ENCODE results near the gene MRPL28.

MRPL28 gene

GRCh38 chr16:324201-324450, 46.2 kb downstream of the MRPL28 start:
- DNase-seq (ENCODE audit: low read depth, low spot score), result no peak
- no peak overlapping the region for H3K27ac ChIP-seq (ENCODE audit: low read length)
- H3K4me1 ChIP-seq (ENCODE audit: control insufficient read depth, insufficient read depth, low read length), result no peaks in the 10 kb centered on the region

GRCh38 chr16:322476-323143, 47.7 kb downstream of the MRPL28 start:
- WGBS (ENCODE audit: insufficient coverage, insufficient read length), result no CpG with 5 or more reads among the region's 13 CpGs
- Histone ChIP-seq H3K27me3 (ENCODE audit: control insufficient read depth, insufficient read depth, low read length) (no peaks in the 10 kb centered on the region), H3K27ac (ENCODE audit: low read length) (no peak overlapping the region)

More at GRCh38 chr16:324201-324450, 46.2 kb downstream of the MRPL28 start:
- no peaks in the 10 kb centered on the region for H3K36me3 ChIP-seq (ENCODE audit: control insufficient read depth, insufficient read depth, low read length)
- H3K27me3 ChIP-seq (ENCODE audit: control insufficient read depth, insufficient read depth, low read length), result no peaks in the 10 kb centered on the region
- H3K9me3 ChIP-seq (ENCODE audit: control insufficient read depth, insufficient read depth, low read length), result no peaks in the 10 kb centered on the region
- WGBS (ENCODE audit: insufficient coverage, insufficient read length), result no CpG with 5 or more reads among the region's 17 CpGs
- no peak overlapping the region for H3K4me3 ChIP-seq (ENCODE audit: low read length)

GRCh38 chr16:321532-321931, 48.8 kb downstream of the MRPL28 start:
- Histone ChIP-seq H3K4me3 (ENCODE audit: low read length) (no peak overlapping the region), H3K36me3 (ENCODE audit: control insufficient read depth, insufficient read depth, low read length) (no peaks in the 10 kb centered on the region; the same call in 1 of the 2 replicates), H3K27ac (ENCODE audit: low read length) (no peak overlapping the region), H3K4me1 (ENCODE audit: control insufficient read depth, insufficient read depth, low read length) (peaks cover 3% of the 10 kb centered on the region; the same call in 1 of the 2 replicates), H3K9me3 (ENCODE audit: control insufficient read depth, insufficient read depth, low read length) (no peaks in the 10 kb centered on the region), H3K27me3 (ENCODE audit: control insufficient read depth, insufficient read depth, low read length) (no peaks in the 10 kb centered on the region)
- no CpG with 5 or more reads among the region's 9 CpGs for WGBS (ENCODE audit: insufficient coverage, insufficient read length)
- no peak for DNase-seq (ENCODE audit: low read depth, low spot score)

More at GRCh38 chr16:322476-323143, 47.7 kb downstream of the MRPL28 start:
- no peak overlapping the region for H3K4me3 ChIP-seq (ENCODE audit: low read length)
- H3K4me1 ChIP-seq (ENCODE audit: control insufficient read depth, insufficient read depth, low read length), result peaks cover 2% of the 10 kb centered on the region; the same call in 1 of the 2 replicates
- no peaks in the 10 kb centered on the region for H3K36me3 ChIP-seq (ENCODE audit: control insufficient read depth, insufficient read depth, low read length)
- H3K9me3 ChIP-seq (ENCODE audit: control insufficient read depth, insufficient read depth, low read length), result no peaks in the 10 kb centered on the region
- no peak for DNase-seq (ENCODE audit: low read depth, low spot score)

- Histone ChIP-seq H3K27me3 (ENCODE audit: control insufficient read depth, insufficient read depth, low read length) (no peaks in the 10 kb centered on the region), H3K9me3 (ENCODE audit: control insufficient read depth, insufficient read depth, low read length) (no peaks in the 10 kb centered on the region), H3K36me3 (ENCODE audit: control insufficient read depth, insufficient read depth, low read length) (no peaks in the 10 kb centered on the region; the same call in 1 of the 2 replicates), H3K4me3 (ENCODE audit: low read length) (no peak overlapping the region), H3K27ac (ENCODE audit: low read length) (no peak overlapping the region), H3K4me1 (ENCODE audit: control insufficient read depth, insufficient read depth, low read length) (peaks cover 3% of the 10 kb centered on the region; the same call in 1 of the 2 replicates)
- no CpG with 5 or more reads among the region's 5 CpGs for WGBS (ENCODE audit: insufficient coverage, insufficient read length)
- DNase-seq (ENCODE audit: low read depth, low spot score), result no peak
Measured at GRCh38 chr16:320206-320605, 50.1 kb downstream of the MRPL28 start.

GRCh38 chr16:318628-319027, 51.7 kb downstream of the MRPL28 start:
- Histone ChIP-seq H3K4me1 (ENCODE audit: control insufficient read depth, insufficient read depth, low read length) (peaks cover 3% of the 10 kb centered on the region; the same call in 1 of the 2 replicates), H3K27ac (ENCODE audit: low read length) (no peak overlapping the region), H3K36me3 (ENCODE audit: control insufficient read depth, insufficient read depth, low read length) (peaks cover 7% of the 10 kb centered on the region), H3K4me3 (ENCODE audit: low read length) (no peak overlapping the region), H3K9me3 (ENCODE audit: control insufficient read depth, insufficient read depth, low read length) (no peaks in the 10 kb centered on the region), H3K27me3 (ENCODE audit: control insufficient read depth, insufficient read depth, low read length) (no peaks in the 10 kb centered on the region)
- WGBS (ENCODE audit: insufficient coverage, insufficient read length), result no CpG with 5 or more reads among the region's 22 CpGs
- DNase-seq (ENCODE audit: low read depth, low spot score), result peak; percentile 29

GRCh38 chr16:317583-317982, 52.8 kb downstream of the MRPL28 start:
- peaks cover 7% of the 10 kb centered on the region for H3K36me3 ChIP-seq (ENCODE audit: control insufficient read depth, insufficient read depth, low read length)

More at GRCh38 chr16:317583-317982, 52.8 kb downstream of the MRPL28 start:
- Histone ChIP-seq H3K4me3 (ENCODE audit: low read length) (no peak overlapping the region), H3K9me3 (ENCODE audit: control insufficient read depth, insufficient read depth, low read length) (no peaks in the 10 kb centered on the region), H3K27me3 (ENCODE audit: control insufficient read depth, insufficient read depth, low read length) (no peaks in the 10 kb centered on the region), H3K27ac (ENCODE audit: low read length) (no peak overlapping the region), H3K4me1 (ENCODE audit: control insufficient read depth, insufficient read depth, low read length) (peaks cover 3% of the 10 kb centered on the region; the same call in 1 of the 2 replicates)
- no peak for DNase-seq (ENCODE audit: low read depth, low spot score)
- no CpG with 5 or more reads among the region's 5 CpGs for WGBS (ENCODE audit: insufficient coverage, insufficient read length)
